HUES64 (cell line): ENCODE measurements around the gene PLEKHM3.

ENCODE experiments used
- H3K27ac ChIP-seq: 2 replicates; pipeline ENCODE4 v1.7.0; 2013; ENCODE audit warnings: low read depth, low read length, inconsistent platforms
- H3K27me3 ChIP-seq: 2 replicates; pipeline ENCODE4 v1.6.1; 2013; ENCODE audit warnings: mild to moderate bottlenecking, low read length; ENCODE audit not compliant: insufficient read depth
- H3K36me3 ChIP-seq: 2 replicates; pipeline ENCODE4 v1.6.1; 2013; ENCODE audit warnings: mild to moderate bottlenecking, low read length; ENCODE audit not compliant: insufficient read depth
- H3K4me1 ChIP-seq: 2 replicates; pipeline ENCODE4 v1.6.1; 2013; ENCODE audit warnings: mild to moderate bottlenecking, low read length, moderate library complexity; ENCODE audit not compliant: insufficient read depth
- H3K4me3 ChIP-seq: 2 replicates; pipeline ENCODE4 v1.5.1; 2013; ENCODE audit warnings: mild to moderate bottlenecking, low read length, moderate library complexity
- H3K9ac ChIP-seq: 2 replicates; pipeline ENCODE4 v1.6.1; 2013; ENCODE audit warnings: mild to moderate bottlenecking, low read depth, low read length
- H3K9me3 ChIP-seq: 2 replicates; pipeline ENCODE4 v1.6.1; 2013; ENCODE audit warnings: low read depth, low read length; ENCODE audit not compliant: insufficient read depth
- WGBS: fragments of 150-250, 120-280 bp; methylation state at CpG from one replicate; pipeline ENCODE4 v1.1.7; 2013; ENCODE audit warnings: missing lambda C conversion rate; 5-methylcytosine and 5-hydroxymethylcytosine counted together

PLEKHM3 gene

GRCh38 chr2:207933396-207934065 lies 91.8 kb downstream of the PLEKHM3 start:
- Histone ChIP-seq H3K36me3 (no peaks in the 10 kb centered on the region), H3K4me3 (no peak overlapping the region), H3K27ac (peak overlapping the region; percentile 2; the same call in 1 of the 2 replicates), H3K27me3 (no peaks in the 10 kb centered on the region), H3K9ac (no peak overlapping the region), H3K4me1 (peaks cover 30% of the 10 kb centered on the region), H3K9me3 (no peaks in the 10 kb centered on the region)
- 77% methylated on average over 9 of the region's 9 CpGs for WGBS

- Histone ChIP-seq H3K9me3 (no peaks in the 10 kb centered on the region), H3K27ac (no peak overlapping the region), H3K36me3 (no peaks in the 10 kb centered on the region), H3K4me1 (peaks cover 30% of the 10 kb centered on the region), H3K9ac (no peak overlapping the region), H3K4me3 (no peak overlapping the region), H3K27me3 (no peaks in the 10 kb centered on the region)
- WGBS = no CpG with 5 or more reads among the region's 1 CpG
Measured at GRCh38 chr2:207932106-207932505, 93.2 kb downstream of the PLEKHM3 start.

- H3K4me3 ChIP-seq = no peak overlapping the region
- WGBS = 91% methylated on average over 29 of the region's 29 CpGs
- H3K36me3 ChIP-seq = no peaks in the 10 kb centered on the region
- H3K27me3 ChIP-seq = no peaks in the 10 kb centered on the region
- no peak overlapping the region for H3K9ac ChIP-seq
- H3K9me3 ChIP-seq = no peaks in the 10 kb centered on the region
- H3K4me1 ChIP-seq = peaks cover 30% of the 10 kb centered on the region
- H3K27ac ChIP-seq = no peak overlapping the region
Measured at GRCh38 chr2:207930747-207931146, 94.6 kb downstream of the PLEKHM3 start.

GRCh38 chr2:207929923-207930322 lies 95.4 kb downstream of the PLEKHM3 start:
- Histone ChIP-seq H3K4me1 (peaks cover 26% of the 10 kb centered on the region), H3K27me3 (no peaks in the 10 kb centered on the region), H3K9ac (no peak overlapping the region), H3K36me3 (no peaks in the 10 kb centered on the region), H3K9me3 (no peaks in the 10 kb centered on the region), H3K27ac (no peak overlapping the region), H3K4me3 (no peak overlapping the region)
- 95% methylated on average over 2 of the region's 3 CpGs for WGBS

- H3K4me1 ChIP-seq = peaks cover 8% of the 10 kb centered on the region
Measured at GRCh38 chr2:207928079-207928478, 97.2 kb downstream of the PLEKHM3 start.

GRCh38 chr2:207926989-207927300 lies 98.4 kb downstream of the PLEKHM3 start:
- Histone ChIP-seq H3K9me3 (no peaks in the 10 kb centered on the region), H3K4me3 (no peak overlapping the region), H3K27ac (no peak overlapping the region), H3K4me1 (0 out of 2 replicates have a peak, but pooled peaks cover 6% of the 10 kb centered on the region), H3K27me3 (no peaks in the 10 kb centered on the region), H3K36me3 (no peaks in the 10 kb centered on the region), H3K9ac (no peak overlapping the region)
- 94% methylated on average over 3 of the region's 4 CpGs for WGBS

More at GRCh38 chr2:207928079-207928478, 97.2 kb downstream of the PLEKHM3 start:
- no peak overlapping the region for H3K9ac ChIP-seq
- no peaks in the 10 kb centered on the region for H3K9me3 ChIP-seq
- H3K36me3 ChIP-seq = no peaks in the 10 kb centered on the region
- H3K27me3 ChIP-seq = no peaks in the 10 kb centered on the region
- H3K4me3 ChIP-seq = no peak overlapping the region
- H3K27ac ChIP-seq = no peak overlapping the region

- H3K36me3 ChIP-seq = no peaks in the 10 kb centered on the region
- H3K4me3 ChIP-seq = no peak overlapping the region
- H3K9ac ChIP-seq = no peak overlapping the region
- H3K4me1 ChIP-seq = 0 out of 2 replicates have a peak, but pooled peaks cover 6% of the 10 kb centered on the region
- no peaks in the 10 kb centered on the region for H3K9me3 ChIP-seq
- 85% methylated on average over 13 of the region's 13 CpGs for WGBS
- H3K27ac ChIP-seq = no peak overlapping the region
- H3K27me3 ChIP-seq = no peaks in the 10 kb centered on the region
Measured at GRCh38 chr2:207926133-207926988, 99.0 kb downstream of the PLEKHM3 start.

- H3K27ac ChIP-seq = no peak overlapping the region
- 95% methylated on average over 8 of the region's 8 CpGs for WGBS
- no peaks in the 10 kb centered on the region for H3K36me3 ChIP-seq
- no peak overlapping the region for H3K9ac ChIP-seq
- no peaks in the 10 kb centered on the region for H3K9me3 ChIP-seq
- no peak overlapping the region for H3K4me3 ChIP-seq
- H3K4me1 ChIP-seq = 0 out of 2 replicates have a peak, but pooled peaks cover 1% of the 10 kb centered on the region
- H3K27me3 ChIP-seq = no peaks in the 10 kb centered on the region
Measured at GRCh38 chr2:207925601-207926000, 99.7 kb downstream of the PLEKHM3 start.

- no peaks in the 10 kb centered on the region for H3K36me3 ChIP-seq
- H3K9me3 ChIP-seq = no peaks in the 10 kb centered on the region
- H3K27ac ChIP-seq = no peak overlapping the region
- H3K27me3 ChIP-seq = no peaks in the 10 kb centered on the region
- no peak overlapping the region for H3K4me3 ChIP-seq
- no peaks in the 10 kb centered on the region for H3K4me1 ChIP-seq
- H3K9ac ChIP-seq = no peak overlapping the region
Measured at GRCh38 chr2:207921606-207922005, 103.7 kb downstream of the PLEKHM3 start.

GRCh38 chr2:207920721-207921120 lies 104.6 kb downstream of the PLEKHM3 start:
- Histone ChIP-seq H3K36me3 (no peaks in the 10 kb centered on the region), H3K9me3 (no peaks in the 10 kb centered on the region), H3K27ac (no peak overlapping the region), H3K9ac (no peak overlapping the region), H3K27me3 (no peaks in the 10 kb centered on the region), H3K4me1 (no peaks in the 10 kb centered on the region), H3K4me3 (no peak overlapping the region)
- WGBS = 91% methylated on average over 6 of the region's 6 CpGs

GRCh38 chr2:207920321-207920720 lies 105.0 kb downstream of the PLEKHM3 start:
- Histone ChIP-seq H3K9me3 (no peaks in the 10 kb centered on the region), H3K36me3 (no peaks in the 10 kb centered on the region), H3K4me1 (no peaks in the 10 kb centered on the region), H3K27ac (no peak overlapping the region), H3K9ac (no peak overlapping the region), H3K27me3 (no peaks in the 10 kb centered on the region), H3K4me3 (no peak overlapping the region)
- WGBS = 95% methylated on average over 3 of the region's 3 CpGs
